ENCODE measurements around the gene MTHFD2L.

DNA sequence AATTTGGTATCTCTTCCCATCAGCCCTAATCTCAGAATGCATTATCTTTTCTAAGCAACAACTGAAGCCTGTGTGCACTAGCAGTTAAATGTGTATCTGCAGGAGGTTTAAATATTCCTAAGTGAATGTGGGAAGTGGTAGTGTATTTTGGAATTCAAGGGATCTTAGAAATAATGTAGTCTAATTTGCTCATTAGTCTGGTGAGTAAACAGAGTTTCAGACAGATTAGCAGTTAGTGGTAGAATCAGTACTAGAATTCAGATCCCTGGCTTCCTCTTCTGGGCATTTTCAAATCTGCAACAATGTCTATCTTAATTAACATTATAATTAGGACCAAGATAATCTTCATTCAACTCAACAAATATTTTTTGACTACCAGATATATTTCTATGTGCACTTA lies 47.2 kb upstream of the MTHFD2L start:
- TF ChIP-seq, protein P1, sequence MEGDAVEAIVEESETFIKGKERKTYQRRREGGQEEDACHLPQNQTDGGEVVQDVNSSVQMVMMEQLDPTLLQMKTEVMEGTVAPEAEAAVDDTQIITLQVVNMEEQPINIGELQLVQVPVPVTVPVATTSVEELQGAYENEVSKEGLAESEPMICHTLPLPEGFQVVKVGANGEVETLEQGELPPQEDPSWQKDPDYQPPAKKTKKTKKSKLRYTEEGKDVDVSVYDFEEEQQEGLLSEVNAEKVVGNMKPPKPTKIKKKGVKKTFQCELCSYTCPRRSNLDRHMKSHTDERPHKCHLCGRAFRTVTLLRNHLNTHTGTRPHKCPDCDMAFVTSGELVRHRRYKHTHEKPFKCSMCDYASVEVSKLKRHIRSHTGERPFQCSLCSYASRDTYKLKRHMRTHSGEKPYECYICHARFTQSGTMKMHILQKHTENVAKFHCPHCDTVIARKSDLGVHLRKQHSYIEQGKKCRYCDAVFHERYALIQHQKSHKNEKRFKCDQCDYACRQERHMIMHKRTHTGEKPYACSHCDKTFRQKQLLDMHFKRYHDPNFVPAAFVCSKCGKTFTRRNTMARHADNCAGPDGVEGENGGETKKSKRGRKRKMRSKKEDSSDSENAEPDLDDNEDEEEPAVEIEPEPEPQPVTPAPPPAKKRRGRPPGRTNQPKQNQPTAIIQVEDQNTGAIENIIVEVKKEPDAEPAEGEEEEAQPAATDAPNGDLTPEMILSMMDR (IDR thresholded peaks at IDR 0.05 in 8 of 11, conservative IDR thresholded peaks at IDR 0.05 in 3 of 11), result no peak
- TF ChIP-seq POLR2A (IDR thresholded peaks at IDR 0.05), result no peak

Data from spleen (tissue), 7 donors.